Panc1 (cell line): ENCODE data around the gene KCNC1. TPM values are rescaled to one million over a fixed set of nuclear protein-coding genes. Genes with fewer than 3 reads are reported as not detected.

Experiments
- ATAC-seq: fragments of 200-7000 bp; cut with Tn5 transposase; 2 replicates; pipeline ENCODE4 v1.9.1; 2020; ENCODE audit warnings: mild to moderate bottlenecking, moderate library complexity
- BruUV-seq: library from RNA; stranded (reverse); fragments of 400-500 nt; replicated peaks from 2 replicates; lab custom pipeline; 2021; lab: Mats Ljungman, UMichigan
- CTCF ChIA-PET: fragments of 300-600 bp; sonication (Branson Sonifier 250); formaldehyde crosslinking; loops from one replicate; lab custom pipeline; 2022; ENCODE audit warnings: antibody characterized with exemption; lab: Charles Lee
- POLR2A ChIA-PET: fragments of 300-600 bp; sonication (Branson Sonifier 250); formaldehyde crosslinking; loops from one replicate; lab custom pipeline; 2022; ENCODE audit warnings: antibody characterized with exemption; lab: Charles Lee
- DNase-seq: peaks from one replicate; pipeline ENCODE4 v3.0.0-alpha.2; 2010; ENCODE audit warnings: low read depth, low spot score
- H3K27ac ChIP-seq: 2 replicates; pipeline ENCODE4 v1.5.1; 2011; ENCODE audit warnings: mild to moderate bottlenecking, low read length, inconsistent platforms
- H3K27me3 ChIP-seq: fragments of 200-500 bp; sonication (Bioruptor generic); 2 replicates; pipeline ENCODE4 v1.6.0; 2014; ENCODE audit warnings: low read length, inconsistent platforms; ENCODE audit not compliant: control insufficient read depth, insufficient read depth
- H3K36me3 ChIP-seq: fragments of 200-500 bp; sonication (Bioruptor generic); 2 replicates; pipeline ENCODE4 v1.5.1; 2014; ENCODE audit warnings: inconsistent platforms, mild to moderate bottlenecking, low read length, moderate library complexity; ENCODE audit not compliant: control insufficient read depth, insufficient read depth
- H3K4me1 ChIP-seq: 2 replicates; pipeline ENCODE4 v1.5.1; 2011; ENCODE audit warnings: inconsistent platforms, mild to moderate bottlenecking, low read length, moderate library complexity; ENCODE audit not compliant: control insufficient read depth, insufficient read depth
- H3K4me3 ChIP-seq, 2 experiments: 2 replicates each; pipeline ENCODE4 v1.5.1; 2011 to 2012; ENCODE audit warnings: low read depth in 2 of 2, low read length in 2 of 2, mild to moderate bottlenecking in 2 of 2, inconsistent platforms in 1 of 2, moderate library complexity in 1 of 2
- H3K9me3 ChIP-seq: fragments of 200-500 bp; sonication (Bioruptor generic); 2 replicates; pipeline ENCODE4 v1.5.1; 2014; ENCODE audit warnings: low read depth, mild to moderate bottlenecking, inconsistent platforms, low read length, moderate library complexity; ENCODE audit not compliant: control insufficient read depth, insufficient read depth
- POLR2AphosphoS5 ChIP-seq: IDR thresholded peaks from 2 replicates; pipeline ENCODE4 v1.6.1; 2012; ENCODE audit warnings: mild to moderate bottlenecking, low read depth, low read length, moderate library complexity
- SIN3A ChIP-seq: IDR thresholded peaks from 2 replicates; pipeline ENCODE4 v1.6.1; 2012; ENCODE audit warnings: low read depth, mild to moderate bottlenecking, low read length, moderate library complexity, borderline replicate concordance; ENCODE audit not compliant: insufficient read depth
- TCF7L2 ChIP-seq: IDR thresholded peaks from 2 replicates; pipeline ENCODE4 v1.6.1; 2011; ENCODE audit warnings: mild to moderate bottlenecking, low read depth, low read length, inconsistent platforms
- in situ Hi-C: cut with HindIII; loops from 2 replicates; pipeline ENCODE4 v1.10.0; 2016; ENCODE audit warnings: low sequenced_read_pairs, low pct_unique_long_range_greater_than_20kb
- intact Hi-C: fragments of 100-400 bp; cut with micrococcal nuclease; formaldehyde crosslinking; loops from one replicate; pipeline ENCODE4 v1.10.0; 2022; ENCODE audit not compliant: unreplicated experiment
- total RNA-seq: library from RNA; stranded (reverse); gene quantifications from one replicate; pipeline ENCODE4 v1.2.1, GENCODE V29; 2021; ENCODE audit not compliant: unreplicated experiment
- TF ChIP-seq, protein P1 (sequence below): fragments of 450-650 bp; IDR thresholded peaks from 2 replicates; pipeline ENCODE4 v1.5.1; 2017; ENCODE audit warnings: mild to moderate bottlenecking
- TF ChIP-seq, protein P2 (sequence below), 2 experiments: IDR thresholded peaks; 2 replicates each; pipeline ENCODE4 v1.6.1; 2011 to 2012; ENCODE audit warnings: low read depth in 2 of 2, control low read depth in 1 of 2, low read length in 1 of 2, mild to moderate bottlenecking in 1 of 2, moderate library complexity in 1 of 2; ENCODE audit not compliant: insufficient read depth in 1 of 2

The KCNC1 gene
- total RNA-seq, 1 experiment from 2014 or later, result 0.95 TPM

DNA sequence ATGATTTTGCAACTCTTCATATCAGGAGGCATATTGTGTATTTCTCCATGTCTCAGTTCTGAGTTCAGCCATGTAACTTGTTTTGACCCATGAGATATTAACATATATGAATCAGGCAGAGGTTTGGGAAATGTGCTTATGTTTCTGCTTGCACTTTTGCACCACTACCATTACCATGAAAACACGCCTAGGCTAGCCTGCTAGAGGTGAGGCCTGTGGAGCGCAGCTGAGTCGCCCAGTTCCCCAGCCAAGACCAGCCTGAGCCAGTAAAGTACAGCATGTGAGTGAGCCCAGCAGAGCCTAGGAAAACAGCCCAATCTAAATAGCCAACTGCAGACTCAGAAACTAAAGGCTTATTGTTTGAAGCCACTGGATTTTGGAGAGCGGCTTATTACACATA lies 33.6 kb upstream of the KCNC1 start:
- DNase-seq, result no peak
- no peaks in the 10 kb centered on the region for H3K36me3 ChIP-seq
- TF ChIP-seq, protein P1, sequence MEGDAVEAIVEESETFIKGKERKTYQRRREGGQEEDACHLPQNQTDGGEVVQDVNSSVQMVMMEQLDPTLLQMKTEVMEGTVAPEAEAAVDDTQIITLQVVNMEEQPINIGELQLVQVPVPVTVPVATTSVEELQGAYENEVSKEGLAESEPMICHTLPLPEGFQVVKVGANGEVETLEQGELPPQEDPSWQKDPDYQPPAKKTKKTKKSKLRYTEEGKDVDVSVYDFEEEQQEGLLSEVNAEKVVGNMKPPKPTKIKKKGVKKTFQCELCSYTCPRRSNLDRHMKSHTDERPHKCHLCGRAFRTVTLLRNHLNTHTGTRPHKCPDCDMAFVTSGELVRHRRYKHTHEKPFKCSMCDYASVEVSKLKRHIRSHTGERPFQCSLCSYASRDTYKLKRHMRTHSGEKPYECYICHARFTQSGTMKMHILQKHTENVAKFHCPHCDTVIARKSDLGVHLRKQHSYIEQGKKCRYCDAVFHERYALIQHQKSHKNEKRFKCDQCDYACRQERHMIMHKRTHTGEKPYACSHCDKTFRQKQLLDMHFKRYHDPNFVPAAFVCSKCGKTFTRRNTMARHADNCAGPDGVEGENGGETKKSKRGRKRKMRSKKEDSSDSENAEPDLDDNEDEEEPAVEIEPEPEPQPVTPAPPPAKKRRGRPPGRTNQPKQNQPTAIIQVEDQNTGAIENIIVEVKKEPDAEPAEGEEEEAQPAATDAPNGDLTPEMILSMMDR, result no peak
- TF ChIP-seq, protein P2, sequence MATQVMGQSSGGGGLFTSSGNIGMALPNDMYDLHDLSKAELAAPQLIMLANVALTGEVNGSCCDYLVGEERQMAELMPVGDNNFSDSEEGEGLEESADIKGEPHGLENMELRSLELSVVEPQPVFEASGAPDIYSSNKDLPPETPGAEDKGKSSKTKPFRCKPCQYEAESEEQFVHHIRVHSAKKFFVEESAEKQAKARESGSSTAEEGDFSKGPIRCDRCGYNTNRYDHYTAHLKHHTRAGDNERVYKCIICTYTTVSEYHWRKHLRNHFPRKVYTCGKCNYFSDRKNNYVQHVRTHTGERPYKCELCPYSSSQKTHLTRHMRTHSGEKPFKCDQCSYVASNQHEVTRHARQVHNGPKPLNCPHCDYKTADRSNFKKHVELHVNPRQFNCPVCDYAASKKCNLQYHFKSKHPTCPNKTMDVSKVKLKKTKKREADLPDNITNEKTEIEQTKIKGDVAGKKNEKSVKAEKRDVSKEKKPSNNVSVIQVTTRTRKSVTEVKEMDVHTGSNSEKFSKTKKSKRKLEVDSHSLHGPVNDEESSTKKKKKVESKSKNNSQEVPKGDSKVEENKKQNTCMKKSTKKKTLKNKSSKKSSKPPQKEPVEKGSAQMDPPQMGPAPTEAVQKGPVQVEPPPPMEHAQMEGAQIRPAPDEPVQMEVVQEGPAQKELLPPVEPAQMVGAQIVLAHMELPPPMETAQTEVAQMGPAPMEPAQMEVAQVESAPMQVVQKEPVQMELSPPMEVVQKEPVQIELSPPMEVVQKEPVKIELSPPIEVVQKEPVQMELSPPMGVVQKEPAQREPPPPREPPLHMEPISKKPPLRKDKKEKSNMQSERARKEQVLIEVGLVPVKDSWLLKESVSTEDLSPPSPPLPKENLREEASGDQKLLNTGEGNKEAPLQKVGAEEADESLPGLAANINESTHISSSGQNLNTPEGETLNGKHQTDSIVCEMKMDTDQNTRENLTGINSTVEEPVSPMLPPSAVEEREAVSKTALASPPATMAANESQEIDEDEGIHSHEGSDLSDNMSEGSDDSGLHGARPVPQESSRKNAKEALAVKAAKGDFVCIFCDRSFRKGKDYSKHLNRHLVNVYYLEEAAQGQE (IDR thresholded peaks at IDR 0.05; ENCODE audit: insufficient read depth in 1 of 2, low read depth in 2 of 2, low read length in 1 of 2), result no peak
- TF ChIP-seq SIN3A (no peak), TCF7L2 (no peak), POLR2AphosphoS5 (no peak)
- POLR2A ChIA-PET, result no interaction called here
- no peak overlapping the region for H3K27ac ChIP-seq
- 0 out of 2 replicates have a peak, but pooled peaks cover 2% of the 10 kb centered on the region for H3K27me3 ChIP-seq
- no peak for ATAC-seq
- CTCF ChIA-PET, result no interaction called here
- no TSS peak for BruUV-seq
- H3K4me3 ChIP-seq, result no peak overlapping the region
- no peaks in the 10 kb centered on the region for H3K9me3 ChIP-seq
- in situ Hi-C loops (no loop called here), intact Hi-C loops (no loop called here)
- H3K4me1 ChIP-seq, result no peaks in the 10 kb centered on the region

DNA sequence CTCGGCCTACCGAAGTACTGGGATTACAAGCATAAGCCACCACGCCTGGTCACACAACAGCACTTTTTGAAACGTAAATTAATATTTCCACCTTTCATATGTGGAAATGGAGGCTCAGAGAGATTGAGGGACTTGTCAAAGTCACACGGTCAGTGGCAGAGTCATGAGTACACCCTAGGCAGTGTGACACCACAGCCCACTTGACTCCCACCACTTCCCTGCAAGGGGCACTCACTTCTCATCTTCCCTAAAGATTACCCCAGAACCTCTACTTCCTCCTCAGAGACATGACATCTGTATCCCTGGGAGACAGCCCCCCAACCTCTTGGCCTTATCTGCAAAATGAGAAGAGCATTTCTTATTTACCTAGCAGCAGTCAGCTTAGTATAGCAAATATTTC lies 31.7 kb upstream of the KCNC1 start:
- Histone ChIP-seq H3K36me3 (no peaks in the 10 kb centered on the region), H3K27me3 (no peaks in the 10 kb centered on the region), H3K4me3 (no peak overlapping the region), H3K4me1 (no peaks in the 10 kb centered on the region), H3K9me3 (no peaks in the 10 kb centered on the region), H3K27ac (no peak overlapping the region)
- ChIA-PET CTCF (no interaction called here), POLR2A (no interaction called here)
- ATAC-seq (no peak), DNase-seq (no peak)
- intact Hi-C loops, result no loop called here
- BruUV-seq, result no TSS peak
- in situ Hi-C loops, result no loop called here
- TF ChIP-seq, protein P1, result no peak
- TF ChIP-seq SIN3A (no peak), TCF7L2 (no peak), POLR2AphosphoS5 (no peak)
- TF ChIP-seq, protein P2 (IDR thresholded peaks at IDR 0.05; ENCODE audit: insufficient read depth in 1 of 2, low read depth in 2 of 2, low read length in 1 of 2), result no peak
